Mesenteric fat pad (tissue), 1 donor: ENCODE measurements around the gene ZCCHC2. TPM values are rescaled to one million over a fixed set of nuclear protein-coding genes. Genes with fewer than 3 reads are reported as not detected.

Source experiments
- DNase-seq: peaks from one replicate; pipeline ENCODE4 v3.0.0-alpha.2; 2020; ENCODE audit warnings: low spot score
- long read RNA-seq: library from polyadenylated mRNA; unstranded; transcript quantifications from one replicate; pipeline ENCODE4 v2.0.0, GENCODE V29; 2020
- total RNA-seq: library from RNA; stranded (reverse); fragmentation: NEBNext Ultra II Directional; extraction: Animal tissue kit (Norgen Biotek cat#: 25700); gene quantifications from one replicate; pipeline ENCODE4 v1.2.1, GENCODE V29; 2021
- donor health status: DM: yes; HTN: yes; CAD: no.

ZCCHC2 gene
- total RNA-seq = 38.3 TPM
- long read RNA-seq, partial matches to known transcripts = 3 of 9 reads
- long read RNA-seq, other reads (novel, unspliced or antisense) = 6 of 9 reads

DNA sequence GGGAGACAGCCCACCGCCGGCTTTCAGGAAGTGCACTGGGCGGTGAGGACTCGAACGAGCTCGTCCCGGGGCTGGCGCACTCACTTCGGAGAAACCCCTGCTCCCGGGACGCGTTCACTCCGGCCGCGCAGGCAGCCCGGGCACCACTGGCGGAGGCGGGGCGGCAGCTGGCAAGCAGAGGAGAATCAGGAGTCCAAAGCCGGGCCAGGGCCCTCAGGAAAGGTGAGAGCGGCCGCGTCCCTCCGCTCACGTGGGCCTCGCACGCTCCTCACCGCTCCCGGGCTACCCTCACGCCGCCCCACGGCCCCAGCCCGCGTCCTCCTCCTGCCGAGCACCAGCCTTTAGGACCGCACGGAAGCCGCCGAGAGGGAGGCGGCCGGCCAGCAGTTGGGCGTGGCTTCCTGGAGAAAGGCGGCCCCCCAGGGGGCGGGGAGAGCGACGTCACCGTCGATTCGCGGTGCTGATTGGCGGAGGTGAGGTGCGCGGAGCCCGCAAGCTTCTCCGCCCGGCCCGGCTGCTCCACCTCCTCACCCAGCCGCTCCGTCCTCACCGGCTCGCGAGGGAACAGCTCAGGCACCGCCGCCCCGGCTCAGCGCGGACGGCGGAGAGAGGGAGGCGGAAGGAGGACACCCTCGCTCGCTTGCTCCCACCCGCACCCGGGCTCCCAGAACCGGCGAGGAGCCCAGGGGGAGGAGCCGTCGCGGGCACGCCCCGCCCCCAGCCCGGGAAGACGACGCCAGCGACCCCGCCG, at the start of gene ZCCHC2:
ZCCHC2 (plus strand) TSS at position 522 of the 751 bp plus-strand sequence. CDS start 400 bp downstream, outside the sequence.
- peak; percentile 100 for DNase-seq

DNA sequence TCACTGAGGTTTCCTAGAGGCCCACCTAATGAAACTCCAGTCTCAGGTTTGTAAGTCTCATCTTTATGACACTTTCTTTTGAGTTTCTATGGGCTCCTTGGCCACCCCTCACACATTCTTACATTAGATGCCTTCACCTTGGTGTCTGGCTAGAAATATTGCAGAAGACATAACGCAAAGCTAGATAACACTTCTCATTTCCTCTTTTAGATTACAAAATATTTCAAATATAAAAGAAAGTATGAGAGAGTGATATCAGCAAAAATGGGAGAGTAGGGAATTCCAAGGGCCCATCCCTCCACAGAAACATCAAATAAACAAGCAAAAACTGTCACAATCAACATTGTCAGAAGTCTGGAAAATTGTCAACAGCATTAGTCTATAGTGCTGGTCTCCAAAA, 43.3 kb upstream of the ZCCHC2 start:
- DNase-seq = no peak

- no peak for DNase-seq
Observed at GRCh38 chr18:62480927-62481326, 41.9 kb upstream of the ZCCHC2 start.

GRCh38 chr18:62484941-62485340, 37.9 kb upstream of the ZCCHC2 start:
- DNase-seq = no peak

DNA sequence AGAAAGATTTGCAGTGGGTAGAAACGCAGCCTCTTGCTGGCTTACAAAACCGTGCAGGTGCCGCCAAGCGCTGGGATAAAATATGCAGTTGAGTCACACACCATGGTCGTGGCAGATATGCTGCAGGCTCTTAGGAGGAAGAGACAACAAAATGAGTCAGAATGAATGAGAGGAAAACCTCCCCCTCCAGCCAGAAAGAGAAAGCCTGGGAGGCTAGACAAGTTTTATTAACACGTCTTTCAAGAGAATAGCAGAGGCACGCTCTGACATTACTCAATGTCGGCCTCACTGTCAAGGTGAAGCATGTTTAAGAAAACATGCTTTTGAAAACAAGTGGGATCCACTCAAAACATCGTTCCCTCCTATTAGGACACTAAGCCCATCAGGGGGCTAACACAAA, 37.1 kb upstream of the ZCCHC2 start:
- no peak for DNase-seq

GRCh38 chr18:62486290-62486964, 36.4 kb upstream of the ZCCHC2 start:
- DNase-seq = no peak

GRCh38 chr18:62487161-62487560, 35.7 kb upstream of the ZCCHC2 start:
- DNase-seq = no peak

DNA sequence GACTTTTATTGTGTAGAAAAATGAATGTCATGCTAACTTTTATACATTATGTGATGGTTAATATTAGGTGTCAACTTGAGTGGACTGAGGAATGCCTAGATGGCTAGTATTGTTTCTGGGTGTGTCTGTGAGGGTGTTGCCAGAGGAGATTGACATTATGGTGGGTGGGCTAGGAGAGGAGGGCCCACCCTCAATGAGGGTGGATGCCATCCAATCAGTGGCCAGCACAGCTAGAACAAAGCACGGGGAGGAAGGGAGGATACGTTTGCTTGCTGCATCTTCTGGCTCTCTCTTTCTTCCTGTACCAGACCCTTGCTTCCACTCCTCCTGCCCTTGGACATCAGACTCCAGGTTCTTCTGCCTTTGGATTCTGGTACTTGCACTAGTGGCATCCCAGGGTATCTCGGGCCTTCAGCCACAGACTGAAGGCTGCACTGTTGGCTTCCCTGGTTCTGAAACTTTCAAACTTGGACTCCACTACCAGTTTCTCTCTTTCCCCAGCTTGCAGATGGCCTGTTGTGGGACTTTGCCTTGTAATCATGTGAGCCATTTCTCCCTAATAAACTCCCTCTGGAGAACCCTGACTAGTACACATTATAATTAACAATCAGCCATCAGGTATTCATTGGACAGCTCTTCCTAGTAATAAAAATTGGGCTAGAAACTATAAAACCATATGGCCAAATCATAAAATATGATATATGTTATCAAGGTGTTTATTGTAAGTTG, 31.7 kb upstream of the ZCCHC2 start:
- no peak for DNase-seq

DNA sequence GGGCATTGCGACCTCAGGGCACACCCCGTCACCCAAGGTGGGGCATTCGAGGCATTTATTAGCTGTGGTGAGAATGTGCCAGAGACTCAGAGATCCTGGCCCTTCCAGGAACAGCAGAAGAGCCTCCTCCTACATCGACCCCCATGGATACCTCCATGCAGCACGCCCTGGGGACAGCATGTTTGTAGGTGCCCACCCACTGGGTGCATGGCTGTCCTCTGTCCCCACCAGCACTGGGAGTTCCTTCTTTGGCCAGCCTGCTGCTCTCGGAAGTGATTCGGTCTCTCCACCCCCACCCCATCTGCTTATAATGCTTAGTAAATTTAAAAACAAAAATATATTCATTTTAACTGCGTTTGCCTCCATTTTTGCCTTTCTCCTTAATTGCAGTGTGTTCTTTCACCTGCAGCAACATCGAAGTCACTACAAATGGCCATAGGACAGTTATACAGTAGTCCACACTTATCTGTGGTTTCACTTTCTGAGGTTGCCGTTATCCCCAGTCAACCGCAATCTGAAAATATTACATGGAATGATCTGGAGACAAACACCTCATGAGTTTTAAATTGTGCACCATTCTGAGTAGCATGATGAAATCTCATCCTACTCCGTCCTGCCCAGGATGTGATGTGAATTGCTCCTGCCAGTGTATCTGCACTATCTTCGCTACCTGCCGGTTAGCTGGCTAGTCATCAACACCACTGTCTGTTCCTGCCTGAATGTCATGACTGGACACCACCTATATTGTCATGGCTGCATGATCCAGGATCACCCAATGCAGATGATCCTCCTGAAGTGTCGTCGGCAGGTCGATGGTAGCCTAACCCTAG, 29.6 kb upstream of the ZCCHC2 start:
- no peak for DNase-seq

GRCh38 chr18:62494764-62495163, 28.1 kb upstream of the ZCCHC2 start:
- no peak for DNase-seq

DNA sequence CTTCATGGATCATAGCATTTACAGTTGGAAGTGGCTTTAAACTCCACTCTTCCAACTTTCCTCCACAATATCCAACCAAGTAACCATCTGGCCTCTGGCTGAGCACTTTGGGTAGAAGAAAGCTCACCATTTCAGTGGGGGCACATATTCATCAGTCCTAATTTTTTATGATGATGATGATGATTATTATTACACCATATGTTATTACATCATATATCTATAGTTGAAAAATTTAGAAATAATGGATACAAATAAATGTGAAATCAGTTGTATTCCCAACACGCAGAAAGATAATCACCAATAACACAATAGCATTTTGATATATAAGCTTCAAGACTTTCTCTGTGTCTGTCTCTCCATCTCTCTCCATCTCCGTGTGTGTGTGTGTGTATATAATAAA, 26.6 kb upstream of the ZCCHC2 start:
- no peak for DNase-seq

DNA sequence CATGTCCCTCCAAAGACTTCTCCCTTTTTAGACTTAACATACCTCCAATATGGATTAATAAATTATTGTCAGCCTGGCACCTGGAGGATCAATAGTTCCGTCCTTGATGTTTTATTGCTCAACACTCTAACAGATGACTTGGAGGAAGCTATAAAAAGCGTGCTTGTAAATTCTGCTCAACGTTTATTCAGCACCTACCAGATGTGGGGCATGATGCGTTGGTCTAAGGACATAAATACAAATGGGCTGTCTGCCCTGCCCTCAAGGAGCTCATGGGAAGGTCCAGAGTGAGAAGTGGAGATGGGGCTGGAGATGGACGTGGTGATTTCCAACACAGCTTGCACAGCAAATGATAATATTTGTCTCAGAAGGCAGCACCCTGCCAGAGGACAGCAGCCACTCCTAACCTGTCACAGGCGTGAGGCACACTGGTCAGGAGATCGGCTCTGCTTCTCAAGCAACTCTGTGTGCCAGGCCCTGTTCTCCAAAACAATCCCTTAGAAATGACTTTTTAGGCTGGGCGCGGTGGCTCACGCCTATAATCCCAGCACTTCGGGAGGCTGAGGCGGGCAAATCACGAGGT, 25.5 kb upstream of the ZCCHC2 start:
- no peak for DNase-seq

GRCh38 chr18:62498616-62499262, 24.1 kb upstream of the ZCCHC2 start:
- DNase-seq = no peak

- DNase-seq = no peak
Observed at GRCh38 chr18:62499263-62499650, 23.6 kb upstream of the ZCCHC2 start.

DNA sequence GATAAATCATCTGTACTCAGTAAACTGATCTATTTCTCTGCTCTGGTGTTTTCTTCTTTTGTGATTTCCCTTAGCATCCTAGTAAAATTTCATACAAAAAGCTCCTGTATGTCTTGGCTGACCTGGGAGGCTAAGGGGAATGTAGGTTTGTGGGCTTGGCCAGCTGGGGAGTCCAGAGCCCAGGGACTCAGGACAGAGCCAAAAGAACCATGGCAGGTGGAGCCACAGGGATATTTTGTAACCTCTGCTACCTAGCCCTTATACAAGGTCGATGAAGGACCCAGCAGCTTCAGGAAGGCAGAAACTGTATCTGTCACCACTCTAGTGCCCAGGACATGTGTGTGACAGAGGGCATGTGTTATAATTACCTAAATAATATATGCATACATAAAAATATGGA, 22.7 kb upstream of the ZCCHC2 start:
- no peak for DNase-seq

- DNase-seq = no peak
Observed at GRCh38 chr18:62500966-62501591, 21.7 kb upstream of the ZCCHC2 start.

- no peak for DNase-seq
Observed at GRCh38 chr18:62505669-62506494, 16.9 kb upstream of the ZCCHC2 start.

DNA sequence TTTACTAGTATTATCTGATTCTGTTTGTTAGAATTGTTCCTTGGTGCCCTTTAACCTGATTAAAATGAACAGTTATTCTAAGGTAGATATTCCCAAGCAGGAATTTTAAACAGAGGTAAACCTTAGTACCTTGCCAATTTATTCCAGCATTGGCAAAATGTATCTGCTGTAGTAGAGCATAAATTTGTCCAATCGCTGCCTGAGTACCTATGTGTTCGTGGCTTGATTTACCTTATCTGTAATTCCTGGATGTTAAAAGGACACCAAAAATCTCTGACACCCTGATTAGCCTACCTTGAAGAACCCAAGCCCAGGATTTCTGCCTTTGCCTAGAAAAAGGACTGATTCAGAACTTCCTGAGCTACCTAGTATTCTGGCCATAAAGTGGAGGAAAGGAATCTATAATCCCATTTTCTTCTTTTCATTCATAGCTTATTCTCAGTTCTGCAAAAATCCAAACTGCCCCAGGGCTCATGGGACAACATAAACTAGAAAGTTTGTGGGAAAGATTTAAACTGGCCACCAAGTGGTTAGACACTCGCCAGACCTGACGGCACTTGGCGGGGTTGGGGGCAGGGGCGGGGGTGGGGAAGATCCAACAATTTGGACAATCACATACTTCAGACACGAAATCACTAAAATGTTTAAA, 16.2 kb upstream of the ZCCHC2 start:
- DNase-seq = no peak
